GM18499 (cell line): ENCODE data around the gene MYOZ1.
"Not testable (repeated sequence)": the region's sequence is repeated elsewhere in the genome, so short reads cannot be mapped to it uniquely, and the experiment has no call there.

Source experiments
- ATAC-seq: cut with Tn5 transposase; IDR thresholded peaks from one replicate; pipeline ENCODE4 v1.9.1; 2021; ENCODE audit warnings: moderate number of reproducible peaks; ENCODE audit not compliant: insufficient read depth, unreplicated experiment

MYOZ1 gene

DNA sequence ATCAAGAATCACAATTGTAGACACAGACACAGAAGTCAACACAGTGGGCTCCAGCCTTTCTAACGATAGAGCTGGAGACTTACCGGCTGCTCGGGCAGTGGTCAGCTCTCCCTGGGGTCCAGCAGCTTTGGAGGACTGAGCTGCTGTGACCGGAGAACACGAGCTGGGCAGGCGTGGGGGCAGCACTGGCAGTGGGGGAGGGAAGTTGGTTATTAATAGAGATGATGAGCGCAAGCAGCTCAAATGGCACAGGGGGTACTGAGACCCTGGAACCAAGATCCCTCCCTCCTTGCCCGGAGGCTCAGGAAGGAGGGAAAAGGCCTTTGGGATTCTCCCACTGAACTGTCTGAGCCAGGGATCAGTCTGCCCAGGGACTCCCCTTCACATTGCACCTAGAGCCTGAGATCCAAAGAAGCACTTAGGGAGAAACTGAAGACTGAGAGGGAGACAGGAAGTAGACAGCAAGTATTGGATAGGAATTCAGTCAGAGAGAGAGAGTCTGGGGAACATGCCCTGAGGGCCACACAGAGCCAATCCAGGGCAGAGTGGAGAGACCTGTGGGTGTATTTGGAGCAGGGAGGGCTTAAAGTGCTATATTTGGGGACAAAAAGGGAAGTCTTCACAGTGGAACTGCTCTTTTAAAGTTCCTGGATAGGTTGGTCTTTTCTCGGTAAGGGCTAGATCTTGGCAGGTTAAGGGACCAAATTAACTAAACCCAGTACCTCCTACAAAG is at the start of gene MYOZ1:
MYOZ1 (minus strand) TSS at position 147 of the 733 bp plus-strand sequence. CDS start 1,457 bp downstream, outside the sequence.
- ATAC-seq, result no peak

DNA sequence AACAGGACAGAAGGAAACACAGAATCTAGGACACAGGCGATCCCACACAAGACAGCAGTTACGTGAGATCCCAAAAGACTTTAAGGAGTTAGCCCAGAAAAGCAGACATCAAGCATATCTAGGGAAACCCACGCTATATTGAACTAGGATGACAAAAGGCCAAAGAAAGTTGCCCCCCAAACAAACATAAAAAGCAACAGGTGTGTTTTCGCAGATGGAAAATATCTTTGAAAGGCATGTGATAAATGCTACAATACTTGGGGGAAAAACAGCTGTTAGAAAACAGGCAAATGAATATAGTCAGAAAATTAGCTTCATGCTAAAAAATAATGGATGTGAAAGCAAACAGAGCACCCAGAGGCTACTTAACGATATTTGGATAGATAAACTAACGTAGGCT is 49.5 kb upstream of the MYOZ1 start:
- ATAC-seq, result not testable (repeated sequence)

GRCh38 chr10:73689596-73689995 is 48.3 kb upstream of the MYOZ1 start:
- ATAC-seq, result not testable (repeated sequence)

- ATAC-seq, result not testable (repeated sequence)
Observed at GRCh38 chr10:73687641-73688040, 46.4 kb upstream of the MYOZ1 start.

- ATAC-seq, result not testable (repeated sequence)
Observed at GRCh38 chr10:73674546-73674945, 33.3 kb upstream of the MYOZ1 start.

DNA sequence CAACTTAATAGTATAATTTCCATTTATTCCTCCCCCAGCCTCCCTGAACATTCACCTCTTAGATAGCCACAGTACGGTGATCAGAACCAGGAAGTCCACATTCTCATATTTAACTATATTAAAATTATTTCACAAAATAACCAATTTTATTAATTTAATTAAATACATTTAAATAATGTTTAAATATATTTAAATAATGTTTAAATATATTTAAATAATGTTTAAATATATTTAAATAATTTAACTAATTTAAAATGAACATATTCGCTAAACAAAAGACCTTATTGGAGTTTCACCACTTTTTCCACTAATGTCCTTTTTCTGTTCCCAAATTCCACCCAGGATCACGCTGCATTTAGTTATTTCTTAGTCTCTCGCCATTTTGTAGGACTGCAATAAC is 27.1 kb upstream of the MYOZ1 start:
- not testable (repeated sequence) for ATAC-seq

- not testable (repeated sequence) for ATAC-seq
Observed at GRCh38 chr10:73666153-73666809, 25.0 kb upstream of the MYOZ1 start.

DNA sequence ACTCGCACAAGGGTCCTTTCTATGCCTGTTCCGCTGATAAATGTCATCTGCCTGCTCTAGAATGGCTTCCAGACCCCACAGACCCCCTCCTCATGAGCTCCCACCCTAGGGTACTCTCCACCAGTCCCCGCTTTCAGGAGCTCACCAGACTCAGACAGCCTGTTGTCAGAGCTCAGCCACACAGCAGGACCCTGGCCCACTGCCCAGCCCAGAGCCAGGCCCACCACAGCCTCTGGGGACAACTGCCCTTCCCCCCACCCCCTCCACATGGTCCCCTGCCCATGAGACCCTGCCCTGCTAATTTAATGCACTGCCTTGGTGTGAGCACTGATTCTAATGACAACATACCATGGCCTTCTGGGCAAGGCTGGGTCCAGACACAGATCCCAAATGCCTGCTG is 24.3 kb upstream of the MYOZ1 start:
- ATAC-seq, result not testable (repeated sequence)

DNA sequence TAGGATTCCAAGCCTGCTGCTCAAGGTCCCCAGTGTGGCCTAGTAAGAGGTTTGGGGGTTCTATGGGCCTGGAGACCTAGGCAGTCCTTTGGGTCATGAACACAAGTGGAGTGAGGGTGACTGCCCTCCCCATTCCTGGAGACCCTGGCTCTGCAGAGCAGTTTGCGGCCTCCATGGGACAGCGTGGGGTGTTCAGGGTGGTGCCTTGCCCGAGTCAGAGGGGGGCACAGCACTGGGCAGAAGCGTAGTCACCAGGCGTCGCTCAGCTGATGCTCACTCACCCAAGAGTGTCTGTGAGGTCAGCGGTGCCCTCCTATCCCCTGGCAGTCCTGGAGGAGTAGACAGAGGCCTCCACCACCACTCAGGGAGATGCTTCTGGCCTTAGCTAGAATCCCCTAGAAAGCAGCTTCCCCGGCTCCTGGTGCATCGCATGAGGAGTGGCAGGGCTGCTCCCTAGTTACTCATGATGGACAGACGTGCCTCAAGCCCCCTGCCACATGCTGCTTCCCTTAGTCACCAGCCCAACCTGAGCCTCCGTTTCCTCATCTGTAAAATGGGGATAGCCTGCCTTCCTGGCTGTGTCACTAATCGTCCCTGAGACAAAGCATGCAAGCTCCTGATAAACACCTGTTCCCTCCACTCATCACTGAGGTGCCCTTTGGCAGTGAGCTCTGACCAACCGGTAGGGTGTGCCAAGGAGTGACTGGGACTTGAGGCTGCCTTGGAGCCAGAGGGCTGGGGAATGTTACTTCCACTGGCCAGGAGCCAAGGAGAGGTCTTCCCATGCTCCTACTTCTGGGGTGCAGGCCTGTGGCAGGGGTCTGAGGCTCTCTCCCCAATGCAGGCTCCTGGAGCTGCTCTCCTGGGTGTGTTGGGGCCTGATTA is 23.1 kb upstream of the MYOZ1 start:
- not testable (repeated sequence) for ATAC-seq

- ATAC-seq, result not testable (repeated sequence)
Observed at GRCh38 chr10:73663621-73664020, 22.3 kb upstream of the MYOZ1 start.

DNA sequence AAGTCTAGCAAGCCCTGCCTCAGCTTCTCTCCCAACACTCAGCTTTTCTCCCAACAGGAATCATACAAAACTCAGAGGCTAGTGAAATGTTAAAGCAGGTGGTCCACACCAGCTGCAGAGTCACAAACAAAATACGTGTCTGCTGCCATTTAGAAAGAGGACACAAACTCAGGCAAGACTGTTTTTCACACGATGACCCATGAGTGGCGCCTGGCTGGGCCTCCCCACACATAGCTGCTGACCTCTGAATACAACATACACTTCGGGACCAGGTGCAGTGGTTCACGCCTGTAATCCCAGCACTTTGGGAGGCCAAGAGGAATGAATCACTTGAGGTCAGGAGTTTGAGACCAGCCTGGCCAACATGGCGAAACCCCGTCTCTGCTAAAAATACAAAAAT is 21.4 kb upstream of the MYOZ1 start:
- not testable (repeated sequence) for ATAC-seq

DNA sequence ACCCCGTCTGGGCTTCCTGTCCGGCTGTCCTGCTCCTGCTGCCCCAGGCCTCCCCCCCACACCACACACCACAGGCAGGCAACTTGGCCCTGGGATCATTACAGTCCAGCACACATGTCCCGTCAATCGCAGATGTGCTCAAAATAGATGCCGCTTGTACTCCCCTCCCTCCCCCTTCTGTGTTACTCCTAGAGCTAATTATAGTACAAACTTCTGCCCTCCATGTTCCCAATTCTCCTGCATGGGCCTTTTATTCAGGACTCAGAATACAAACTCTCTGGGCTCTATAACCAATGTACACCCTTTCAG is 14.7 kb upstream of the MYOZ1 start, which contains the start of gene SYNPO2L:
SYNPO2L (minus strand) TSS at position 40 of the 309 bp plus-strand sequence. CDS start 107 bp downstream, outside the sequence.
- no peak for ATAC-seq

GRCh38 chr10:73655257-73655989 is 14.1 kb upstream of the MYOZ1 start:
- ATAC-seq, result no peak

DNA sequence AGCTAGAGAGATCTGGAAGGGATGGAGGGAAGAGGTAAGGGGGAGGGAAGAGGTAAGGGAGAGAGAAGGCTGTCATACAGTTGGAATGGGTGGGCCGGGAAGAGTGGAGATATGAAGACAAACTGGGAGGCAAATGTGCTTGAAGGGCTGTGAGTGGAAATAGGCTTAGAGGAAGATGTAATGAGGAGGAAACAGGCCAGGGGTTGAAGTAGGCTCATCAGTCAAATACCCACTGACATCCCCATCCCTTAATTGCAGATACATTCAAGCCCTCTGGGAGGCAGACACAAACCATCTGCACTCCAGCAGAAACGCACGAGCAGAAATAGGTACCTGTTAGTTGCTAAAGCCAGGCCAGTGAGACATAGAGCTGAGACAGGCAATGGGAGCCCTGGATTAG is 12.4 kb upstream of the MYOZ1 start:
- ATAC-seq, result no peak

DNA sequence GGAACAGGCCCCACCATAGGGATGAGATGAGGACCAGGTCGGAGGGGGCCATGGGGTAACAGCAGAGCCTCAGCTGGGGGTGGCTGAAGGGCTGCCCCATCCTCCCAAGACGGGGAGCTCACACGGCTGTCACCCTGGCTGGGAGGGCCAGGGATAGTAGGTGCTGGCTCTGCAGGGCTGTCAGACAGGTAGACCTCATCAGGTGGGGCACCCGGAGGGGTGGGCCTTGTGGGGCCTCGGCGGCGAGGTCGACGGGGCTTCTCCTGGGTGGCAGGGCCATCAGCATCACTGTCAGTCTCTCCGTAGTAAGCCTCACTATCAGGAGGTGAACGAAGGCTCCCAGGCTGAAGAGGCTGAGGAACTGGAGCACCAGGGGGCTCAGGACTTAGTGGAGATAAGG is 11.9 kb upstream of the MYOZ1 start:
- no peak for ATAC-seq

- no peak for ATAC-seq
Observed at GRCh38 chr10:73650537-73651331, 9.5 kb upstream of the MYOZ1 start.

- no peak for ATAC-seq
Observed at GRCh38 chr10:73649876-73650536, 8.7 kb upstream of the MYOZ1 start.

DNA sequence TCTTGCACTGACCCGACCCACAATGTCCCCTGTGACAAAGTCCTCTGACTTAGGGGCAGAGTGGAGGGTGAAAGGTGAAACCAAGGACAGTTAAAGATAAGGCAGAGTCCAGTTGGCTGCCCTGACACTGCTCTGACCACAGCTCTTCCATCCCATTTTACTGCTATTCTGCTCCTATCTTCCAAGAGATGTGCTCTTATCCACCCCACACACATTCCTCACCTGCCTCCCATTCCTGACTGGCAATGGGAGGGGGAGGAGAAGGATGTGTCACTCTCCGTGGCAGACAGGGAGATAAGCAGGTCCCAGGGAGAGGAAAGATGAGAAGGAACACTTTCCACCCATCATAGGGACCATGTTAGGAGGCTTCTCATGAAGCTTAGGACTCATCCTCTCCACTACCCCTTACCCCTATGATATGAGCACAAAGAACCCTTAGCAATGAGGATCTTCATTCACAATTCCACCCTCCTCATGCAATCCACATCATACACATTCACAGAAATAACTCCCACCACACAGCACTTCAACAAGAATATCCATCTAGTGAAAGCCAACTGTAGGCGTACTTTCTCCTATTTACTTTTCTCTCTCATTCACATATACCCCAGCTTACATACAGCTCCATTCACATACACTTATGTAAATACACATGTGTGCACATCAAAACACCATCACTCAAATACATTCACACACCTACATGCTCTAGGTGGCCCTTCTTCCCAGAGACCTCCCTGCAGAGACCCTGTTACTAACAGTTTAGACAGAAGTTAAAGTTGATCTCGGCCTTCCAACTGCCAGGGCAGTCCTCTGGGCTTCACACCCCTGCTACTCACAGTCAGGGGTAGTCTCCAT is 7.9 kb upstream of the MYOZ1 start:
- no peak for ATAC-seq
